WTC11 (cell line): ENCODE data around the gene RPL37. TPM values are rescaled to one million over a fixed set of nuclear protein-coding genes. Genes with fewer than 3 reads are reported as not detected.

Source experiments
- ATAC-seq: fragments of 200-7000 bp; cut with Tn5 transposase; 2 replicates; pipeline ENCODE4 v1.10.0; 2021; ENCODE audit warnings: mild to moderate bottlenecking, moderate library complexity
- CTCF ChIA-PET: fragments of 300-600 bp; sonication (Branson Sonifier 250); formaldehyde crosslinking; loops from one replicate; lab custom pipeline; 2021; ENCODE audit warnings: antibody characterized with exemption; lab: Charles Lee
- POLR2A ChIA-PET: fragments of 350-600 bp; sonication (Branson Sonifier 250); formaldehyde crosslinking; loops from one replicate; lab custom pipeline; 2021; ENCODE audit warnings: antibody characterized with exemption; lab: Charles Lee
- DNase-seq: peaks from one replicate; pipeline ENCODE4 v3.0.0; 2021; ENCODE audit warnings: low spot score
- H3K27ac Mint-ChIP-seq: 2 replicates; pipeline ENCODE4 v1.8.0; 2021; ENCODE audit warnings: mixed read lengths
- H3K27me3 Mint-ChIP-seq: 2 replicates; pipeline ENCODE4 v1.8.0; 2021; ENCODE audit warnings: low read depth, mild to moderate bottlenecking, moderate library complexity, mixed read lengths
- H3K36me3 Mint-ChIP-seq: 2 replicates; pipeline ENCODE4 v1.8.0; 2021; ENCODE audit warnings: mixed read lengths
- H3K4me1 Mint-ChIP-seq: 2 replicates; pipeline ENCODE4 v1.8.0; 2022; ENCODE audit warnings: mixed read lengths
- H3K4me3 Mint-ChIP-seq: 2 replicates; pipeline ENCODE4 v1.8.0; 2021; ENCODE audit warnings: mild to moderate bottlenecking, moderate library complexity, mixed read lengths
- H3K9me3 Mint-ChIP-seq: 2 replicates; pipeline ENCODE4 v1.8.0; 2021; ENCODE audit warnings: mixed read lengths
- ATF1 ChIP-seq: sonication (generic); formaldehyde crosslinking; IDR thresholded peaks from 2 replicates; pipeline ENCODE4 v1.8.1; 2023; ENCODE audit warnings: mild to moderate bottlenecking, moderate library complexity, missing genetic modification reagents
- ESRRA ChIP-seq: sonication (generic); formaldehyde crosslinking; IDR thresholded peaks from 2 replicates; pipeline ENCODE4 v1.8.1; 2022; ENCODE audit warnings: mild to moderate bottlenecking, missing genetic modification reagents, borderline replicate concordance
- MXD4 ChIP-seq: fragments of 250-450 bp; sonication (Bioruptor Pico); IDR thresholded peaks from 2 replicates; pipeline ENCODE4 v1.8.0; 2021; ENCODE audit warnings: mild to moderate bottlenecking, moderate library complexity, borderline replicate concordance
- NFYB ChIP-seq: sonication (generic); formaldehyde crosslinking; conservative IDR thresholded peaks from 2 replicates; pipeline ENCODE4 v1.8.0; 2022; ENCODE audit warnings: low read depth, missing genetic modification reagents
- NR2C2 ChIP-seq: sonication (generic); formaldehyde crosslinking; IDR thresholded peaks from 2 replicates; pipeline ENCODE4 v1.8.0; 2022; ENCODE audit warnings: mild to moderate bottlenecking, missing genetic modification reagents
- NR3C1 ChIP-seq: sonication (generic); formaldehyde crosslinking; conservative IDR thresholded peaks from 2 replicates; pipeline ENCODE4 v1.8.1; 2023; ENCODE audit warnings: low read depth, mild to moderate bottlenecking, missing genetic modification reagents
- OVOL2 ChIP-seq: fragments of 250-450 bp; sonication (Bioruptor Pico); IDR thresholded peaks from 2 replicates; pipeline ENCODE4 v1.9.0; 2021; ENCODE audit warnings: mild to moderate bottlenecking, borderline replicate concordance
- SMAD4 ChIP-seq: sonication (generic); formaldehyde crosslinking; IDR thresholded peaks from 2 replicates; pipeline ENCODE4 v1.8.0; 2022; ENCODE audit warnings: mild to moderate bottlenecking, missing genetic modification reagents
- TEAD4 ChIP-seq: sonication (generic); formaldehyde crosslinking; IDR thresholded peaks from 2 replicates; pipeline ENCODE4 v1.8.0; 2022; ENCODE audit warnings: mild to moderate bottlenecking, missing genetic modification reagents
- ZNF232 ChIP-seq: sonication (generic); formaldehyde crosslinking; IDR thresholded peaks from 2 replicates; pipeline ENCODE4 v1.8.0; 2022; ENCODE audit warnings: mild to moderate bottlenecking, missing genetic modification reagents
- ZNF281 ChIP-seq: sonication (generic); formaldehyde crosslinking; IDR thresholded peaks from 2 replicates; pipeline ENCODE4 v1.8.0; 2023; ENCODE audit warnings: mild to moderate bottlenecking, missing genetic modification reagents
- ZNF416 ChIP-seq: fragments of 250-450 bp; sonication (Bioruptor Pico); IDR thresholded peaks from 2 replicates; pipeline ENCODE4 v1.9.0; 2021; ENCODE audit warnings: mild to moderate bottlenecking, inconsistent platforms
- ZNF671 ChIP-seq: fragments of 250-450 bp; sonication (Bioruptor Pico); IDR thresholded peaks from 2 replicates; pipeline ENCODE4 v1.8.0; 2021; ENCODE audit warnings: mild to moderate bottlenecking
- total RNA-seq: library from RNA; stranded (reverse); gene quantifications from 3 replicates; pipeline ENCODE4 v1.2.3, GENCODE V29; 2021
- TF ChIP-seq, protein P1 (sequence below): fragments of 250-450 bp; sonication (Bioruptor Pico); conservative IDR thresholded peaks from 2 replicates; pipeline ENCODE4 v1.9.0; 2021; ENCODE audit warnings: mild to moderate bottlenecking
- TF ChIP-seq, protein P2 (sequence below): sonication (generic); formaldehyde crosslinking; IDR thresholded peaks from 2 replicates; pipeline ENCODE4 v1.8.1; 2022; ENCODE audit warnings: low read depth, missing genetic modification reagents, borderline replicate concordance
- TF ChIP-seq, protein P3 (sequence below): sonication (generic); formaldehyde crosslinking; IDR thresholded peaks from 2 replicates; pipeline ENCODE4 v1.8.0; 2022; ENCODE audit warnings: mild to moderate bottlenecking, missing genetic modification reagents
- TF ChIP-seq, protein P4 (sequence below): sonication (generic); formaldehyde crosslinking; IDR thresholded peaks from 2 replicates; pipeline ENCODE4 v1.8.0; 2022; ENCODE audit warnings: mild to moderate bottlenecking, missing genetic modification reagents
- TF ChIP-seq, protein P5 (sequence below): sonication (generic); formaldehyde crosslinking; IDR thresholded peaks from 2 replicates; pipeline ENCODE4 v1.8.1; 2023; ENCODE audit warnings: mild to moderate bottlenecking, missing genetic modification reagents, moderate library complexity

The RPL37 gene
- total RNA-seq, 1 experiment from 2014 or later, result 1,405 TPM

DNA sequence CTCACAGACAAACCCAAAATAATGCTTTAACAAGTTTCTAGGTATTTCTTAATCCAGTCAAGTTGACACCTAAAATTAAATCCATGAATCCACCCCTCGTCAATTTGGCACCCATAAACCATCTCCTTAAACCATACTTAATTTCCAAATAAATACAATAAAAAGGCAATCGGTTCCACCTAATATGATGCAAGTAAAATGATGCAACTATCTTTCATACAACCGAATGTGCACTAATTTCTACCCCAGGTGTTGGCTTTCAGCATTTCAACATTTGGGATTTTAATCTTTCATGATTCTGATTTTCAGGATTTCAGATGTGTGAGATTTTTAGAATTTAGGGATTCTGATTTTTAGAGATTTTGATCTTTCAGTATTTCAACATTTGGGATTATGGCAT, 54.2 kb downstream of the RPL37 start:
- no peaks in the 10 kb centered on the region for H3K27me3 Mint-ChIP-seq
- no peak for DNase-seq
- ATAC-seq, result no peak
- CTCF ChIA-PET, result no interaction called here
- H3K4me3 Mint-ChIP-seq, result no peak overlapping the region
- H3K9me3 Mint-ChIP-seq, result no peaks in the 10 kb centered on the region
- POLR2A ChIA-PET, result no interaction called here
- H3K4me1 Mint-ChIP-seq, result peaks cover 7% of the 10 kb centered on the region; the same call in 1 of the 2 replicates
- TF ChIP-seq ZNF671 (no peak), NR3C1 (CRISPR knock-in tag) (no peak), OVOL2 (CRISPR knock-in tag) (no peak), ESRRA (no peak)
- H3K36me3 Mint-ChIP-seq, result peaks cover 8% of the 10 kb centered on the region
- H3K27ac Mint-ChIP-seq, result no peak overlapping the region; the same call in 1 of the 2 replicates

DNA sequence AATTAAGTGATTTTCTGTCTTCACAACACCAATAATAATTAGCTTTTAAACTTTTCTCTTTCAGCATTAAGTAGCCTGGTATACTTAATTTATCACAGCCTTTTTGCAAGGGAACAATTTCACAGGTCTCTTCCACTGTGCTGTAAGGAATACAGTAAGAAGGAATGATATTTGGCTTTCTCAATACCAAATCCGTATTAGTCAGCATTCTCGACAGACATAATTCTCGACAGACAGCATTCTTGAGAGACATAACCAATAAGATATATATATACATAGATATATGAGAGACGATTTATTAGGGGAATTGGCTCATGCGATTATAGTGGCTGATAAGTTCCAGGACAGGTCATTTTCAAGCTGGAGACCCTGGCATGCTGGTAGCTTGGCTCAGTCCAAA, 54.8 kb downstream of the RPL37 start:
- H3K27ac Mint-ChIP-seq, result no peak overlapping the region
- H3K9me3 Mint-ChIP-seq, result no peaks in the 10 kb centered on the region
- CTCF ChIA-PET, result no interaction called here
- TF ChIP-seq, protein P1, sequence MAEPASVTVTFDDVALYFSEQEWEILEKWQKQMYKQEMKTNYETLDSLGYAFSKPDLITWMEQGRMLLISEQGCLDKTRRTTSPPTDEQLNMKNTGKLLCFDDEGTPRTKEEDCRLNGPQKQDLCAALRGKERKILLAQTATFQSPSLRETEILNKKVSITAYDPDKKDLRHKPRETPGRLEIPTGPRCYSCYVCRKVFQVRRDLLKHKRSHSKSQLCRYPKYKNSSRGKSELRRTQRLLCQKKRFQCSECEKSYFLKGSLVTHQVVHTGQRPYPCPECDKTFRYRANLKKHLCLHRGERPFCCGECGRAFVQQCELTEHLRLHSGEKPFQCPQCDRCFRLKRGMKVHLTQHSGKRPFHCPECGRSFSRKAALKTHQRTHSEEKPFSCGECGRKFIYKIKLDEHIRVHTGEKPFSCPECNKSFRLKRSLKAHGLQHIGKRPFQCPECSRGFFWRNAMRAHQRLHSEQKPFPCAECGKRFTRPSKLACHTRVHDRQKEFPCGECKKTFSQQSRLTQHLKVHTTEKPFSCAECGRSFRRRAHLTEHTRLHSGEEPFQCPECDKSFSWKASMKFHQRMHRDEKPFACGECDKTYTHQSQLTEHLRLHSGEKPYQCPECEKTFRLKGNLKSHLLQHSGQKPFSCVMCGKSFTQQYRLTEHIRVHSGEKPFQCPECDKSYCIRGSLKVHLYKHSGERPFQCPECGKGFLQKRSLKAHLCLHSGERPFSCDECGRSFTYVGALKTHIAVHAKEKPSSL (CRISPR knock-in tag), result no peak
- H3K4me3 Mint-ChIP-seq, result no peak overlapping the region
- DNase-seq (no peak), ATAC-seq (no peak)
- POLR2A ChIA-PET, result no interaction called here
- H3K36me3 Mint-ChIP-seq, result peaks cover 14% of the 10 kb centered on the region
- H3K4me1 Mint-ChIP-seq, result 0 out of 2 replicates have a peak, but pooled peaks cover 4% of the 10 kb centered on the region
- no peaks in the 10 kb centered on the region for H3K27me3 Mint-ChIP-seq

GRCh38 chr5:40779561-40779960, 55.5 kb downstream of the RPL37 start:
- no peak for TF ChIP-seq ZNF232 (CRISPR knock-in tag)
- no peaks in the 10 kb centered on the region for H3K27me3 Mint-ChIP-seq
- H3K4me3 Mint-ChIP-seq, result no peak overlapping the region
- ATAC-seq (no peak), DNase-seq (no peak)
- H3K36me3 Mint-ChIP-seq, result peaks cover 17% of the 10 kb centered on the region
- ChIA-PET POLR2A (no interaction called here), CTCF (no interaction called here)
- no peaks in the 10 kb centered on the region for H3K9me3 Mint-ChIP-seq
- 0 out of 2 replicates have a peak, but pooled peaks cover 4% of the 10 kb centered on the region for H3K4me1 Mint-ChIP-seq
- H3K27ac Mint-ChIP-seq, result no peak overlapping the region

DNA sequence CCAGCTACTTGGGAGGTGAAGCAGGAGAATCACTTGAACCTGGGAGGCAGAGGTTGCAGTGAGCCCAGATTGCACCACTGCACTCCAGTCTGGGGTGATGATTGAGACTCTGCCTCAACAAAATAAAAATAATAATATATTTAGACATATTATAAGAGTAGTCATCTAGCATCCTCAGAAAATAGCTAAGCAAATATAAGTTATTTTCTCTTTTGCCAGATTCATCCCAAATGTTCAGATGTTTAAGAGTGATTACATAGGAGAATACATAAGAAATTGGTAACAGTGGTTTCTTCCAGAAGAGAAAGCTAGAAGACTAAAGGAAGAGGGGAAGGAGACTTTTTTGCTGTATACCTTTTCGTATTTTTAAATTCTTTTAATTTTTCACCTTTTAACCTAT, 56.9 kb downstream of the RPL37 start:
- Mint-ChIP-seq H3K4me1 (no peaks in the 10 kb centered on the region), H3K36me3 (peaks cover 21% of the 10 kb centered on the region), H3K27me3 (no peaks in the 10 kb centered on the region), H3K4me3 (no peak overlapping the region), H3K9me3 (no peaks in the 10 kb centered on the region)
- ChIA-PET POLR2A (no interaction called here), CTCF (no interaction called here)
- no peak for DNase-seq
- TF ChIP-seq ATF1, result no peak
- TF ChIP-seq, protein P2, sequence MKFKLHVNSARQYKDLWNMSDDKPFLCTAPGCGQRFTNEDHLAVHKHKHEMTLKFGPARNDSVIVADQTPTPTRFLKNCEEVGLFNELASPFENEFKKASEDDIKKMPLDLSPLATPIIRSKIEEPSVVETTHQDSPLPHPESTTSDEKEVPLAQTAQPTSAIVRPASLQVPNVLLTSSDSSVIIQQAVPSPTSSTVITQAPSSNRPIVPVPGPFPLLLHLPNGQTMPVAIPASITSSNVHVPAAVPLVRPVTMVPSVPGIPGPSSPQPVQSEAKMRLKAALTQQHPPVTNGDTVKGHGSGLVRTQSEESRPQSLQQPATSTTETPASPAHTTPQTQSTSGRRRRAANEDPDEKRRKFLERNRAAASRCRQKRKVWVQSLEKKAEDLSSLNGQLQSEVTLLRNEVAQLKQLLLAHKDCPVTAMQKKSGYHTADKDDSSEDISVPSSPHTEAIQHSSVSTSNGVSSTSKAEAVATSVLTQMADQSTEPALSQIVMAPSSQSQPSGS (CRISPR knock-in tag), result no peak
- TF ChIP-seq, all 79 proteins: peak for 0
- no peak for ATAC-seq
- no peak overlapping the region for H3K27ac Mint-ChIP-seq

DNA sequence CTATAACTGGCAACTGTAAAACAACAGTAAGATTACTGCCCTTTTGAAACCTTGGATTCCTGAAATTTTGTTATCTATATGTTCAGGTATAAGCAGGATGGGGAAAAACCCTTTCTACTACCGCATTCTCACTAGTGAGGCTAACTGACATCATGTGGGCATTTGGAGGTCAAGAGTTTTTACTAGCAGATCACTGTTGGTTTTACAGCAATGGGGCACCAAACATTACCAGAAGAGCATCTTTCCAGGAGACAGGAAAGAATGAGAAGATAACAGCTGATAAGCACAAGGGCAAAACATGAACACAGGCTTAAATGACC, 58.4 kb downstream of the RPL37 start:
- H3K36me3 Mint-ChIP-seq, result peaks cover 25% of the 10 kb centered on the region
- no peaks in the 10 kb centered on the region for H3K27me3 Mint-ChIP-seq
- CTCF ChIA-PET, result no interaction called here
- H3K4me1 Mint-ChIP-seq, result no peaks in the 10 kb centered on the region
- no peak for ATAC-seq
- H3K27ac Mint-ChIP-seq, result 0 out of 2 replicates have a peak overlapping the region, but pooled peaks have one; percentile 34
- POLR2A ChIA-PET, result no interaction called here
- no peaks in the 10 kb centered on the region for H3K9me3 Mint-ChIP-seq
- no peak overlapping the region for H3K4me3 Mint-ChIP-seq
- DNase-seq, result no peak
- TF ChIP-seq ESRRA, result no peak
- TF ChIP-seq NFYB (CRISPR knock-in tag), result no peak
- no peak for TF ChIP-seq SMAD4 (CRISPR knock-in tag)
- TF ChIP-seq, protein P3, sequence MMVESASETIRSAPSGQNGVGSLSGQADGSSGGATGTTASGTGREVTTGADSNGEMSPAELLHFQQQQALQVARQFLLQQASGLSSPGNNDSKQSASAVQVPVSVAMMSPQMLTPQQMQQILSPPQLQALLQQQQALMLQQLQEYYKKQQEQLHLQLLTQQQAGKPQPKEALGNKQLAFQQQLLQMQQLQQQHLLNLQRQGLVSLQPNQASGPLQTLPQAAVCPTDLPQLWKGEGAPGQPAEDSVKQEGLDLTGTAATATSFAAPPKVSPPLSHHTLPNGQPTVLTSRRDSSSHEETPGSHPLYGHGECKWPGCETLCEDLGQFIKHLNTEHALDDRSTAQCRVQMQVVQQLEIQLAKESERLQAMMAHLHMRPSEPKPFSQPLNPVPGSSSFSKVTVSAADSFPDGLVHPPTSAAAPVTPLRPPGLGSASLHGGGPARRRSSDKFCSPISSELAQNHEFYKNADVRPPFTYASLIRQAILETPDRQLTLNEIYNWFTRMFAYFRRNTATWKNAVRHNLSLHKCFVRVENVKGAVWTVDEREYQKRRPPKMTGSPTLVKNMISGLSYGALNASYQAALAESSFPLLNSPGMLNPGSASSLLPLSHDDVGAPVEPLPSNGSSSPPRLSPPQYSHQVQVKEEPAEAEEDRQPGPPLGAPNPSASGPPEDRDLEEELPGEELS (CRISPR knock-in tag), result no peak
- no peak for TF ChIP-seq MXD4
- no peak for TF ChIP-seq ZNF416 (CRISPR knock-in tag)
- TF ChIP-seq, protein P4, sequence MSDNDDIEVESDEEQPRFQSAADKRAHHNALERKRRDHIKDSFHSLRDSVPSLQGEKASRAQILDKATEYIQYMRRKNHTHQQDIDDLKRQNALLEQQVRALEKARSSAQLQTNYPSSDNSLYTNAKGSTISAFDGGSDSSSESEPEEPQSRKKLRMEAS (CRISPR knock-in tag), result no peak
- TF ChIP-seq TEAD4 (CRISPR knock-in tag), result no peak
- TF ChIP-seq NR2C2 (CRISPR knock-in tag), result no peak
- TF ChIP-seq, protein P5, sequence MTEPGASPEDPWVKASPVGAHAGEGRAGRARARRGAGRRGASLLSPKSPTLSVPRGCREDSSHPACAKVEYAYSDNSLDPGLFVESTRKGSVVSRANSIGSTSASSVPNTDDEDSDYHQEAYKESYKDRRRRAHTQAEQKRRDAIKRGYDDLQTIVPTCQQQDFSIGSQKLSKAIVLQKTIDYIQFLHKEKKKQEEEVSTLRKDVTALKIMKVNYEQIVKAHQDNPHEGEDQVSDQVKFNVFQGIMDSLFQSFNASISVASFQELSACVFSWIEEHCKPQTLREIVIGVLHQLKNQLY, result no peak
- no peak for TF ChIP-seq ZNF281 (CRISPR knock-in tag)
